Measurements from ENCODE around the gene LIPC.

DNA sequence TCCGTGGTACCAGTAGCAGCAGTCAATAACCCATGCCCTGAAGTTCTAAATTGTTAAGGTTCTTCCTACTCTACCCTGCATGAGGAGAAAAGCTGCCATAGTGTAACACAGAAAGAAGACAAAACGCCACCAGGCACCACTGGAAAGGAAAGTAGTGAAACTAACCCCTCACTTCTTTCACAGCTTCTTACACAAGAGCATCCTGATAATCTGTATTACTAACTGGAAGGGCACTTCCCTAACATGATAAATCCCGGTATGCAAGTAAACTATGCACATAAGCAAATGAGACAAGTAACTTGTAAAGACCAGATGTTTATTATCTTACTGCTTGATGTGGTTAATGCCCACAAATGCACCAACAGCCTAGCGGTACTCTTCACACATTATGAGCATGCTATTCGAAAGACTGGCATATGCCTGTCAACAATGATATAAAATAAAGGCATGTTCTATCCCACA is 176.4 kb downstream of the LIPC start:
- no peak for TF ChIP-seq POLR2A (IDR thresholded peaks at IDR 0.05; ENCODE audit: low read length)
- TF ChIP-seq GATA1 (IDR thresholded peaks at IDR 0.05; ENCODE audit: low read depth, low read length): no peak

Measured in erythroblast (primary cell).